OCI-LY3 (cell line): ENCODE results near the gene FBLL1.

ENCODE experiments used
- H2AFZ ChIP-seq: fragments of 200-600, 300-600 bp; shearing (Covaris generic); 2 replicates; pipeline ENCODE4 v1.6.0; 2014; ENCODE audit warnings: antibody characterized with exemption, low read depth, low read length
- H3K27ac ChIP-seq: fragments of 200-600, 300-600 bp; sonication (generic); 2 replicates; pipeline ENCODE4 v1.5.1; 2014; ENCODE audit warnings: mild to moderate bottlenecking, low read length, moderate library complexity, mixed read lengths
- H3K27me3 ChIP-seq: fragments of 200-600, 300-600 bp; sonication (generic); 2 replicates; pipeline ENCODE4 v1.6.1; 2014; ENCODE audit warnings: low read depth, low read length, mixed read lengths
- H3K36me3 ChIP-seq: fragments of 200-600, 300-600 bp; sonication (generic); replicated peaks from 2 replicates; pipeline ENCODE3; 2014; ENCODE audit warnings: low read depth, low read length, mixed read lengths
- H3K4me1 ChIP-seq: fragments of 300-600, 200-600 bp; sonication (generic); 2 replicates; pipeline ENCODE4 v1.6.1; 2014; ENCODE audit warnings: low read length, mixed read lengths
- H3K4me2 ChIP-seq: fragments of 200-600, 300-600 bp; sonication (generic); 2 replicates; pipeline ENCODE4 v1.6.1; 2014; ENCODE audit warnings: low read length, mixed read lengths
- H3K4me3 ChIP-seq: fragments of 300-600, 200-600 bp; sonication (generic); 2 replicates; pipeline ENCODE4 v1.5.1; 2014; ENCODE audit warnings: antibody characterized with exemption, mild to moderate bottlenecking, low read length, moderate library complexity
- H3K79me2 ChIP-seq: fragments of 300-600, 200-600 bp; shearing (Covaris generic); 2 replicates; pipeline ENCODE4 v1.6.1; 2014; ENCODE audit warnings: mild to moderate bottlenecking, low read length, mixed read lengths
- H3K9ac ChIP-seq: fragments of 300-600, 200-600 bp; shearing (Covaris generic); 2 replicates; pipeline ENCODE4 v1.6.0; 2014; ENCODE audit warnings: mild to moderate bottlenecking, low read length, moderate library complexity
- H3K9me3 ChIP-seq: fragments of 200-600, 300-600 bp; shearing (Covaris generic); 2 replicates; pipeline ENCODE4 v1.6.1; 2014; ENCODE audit warnings: low read length, mixed read lengths; ENCODE audit not compliant: insufficient read depth
- H4K20me1 ChIP-seq: fragments of 200-600, 300-600 bp; sonication (generic); 2 replicates; pipeline ENCODE4 v1.6.1; 2016; ENCODE audit warnings: low read length, mixed read lengths; ENCODE audit not compliant: insufficient read depth
- EZH2phosphoT487 ChIP-seq: fragments of 200-600 bp; shearing (Covaris generic); IDR thresholded peaks from 2 replicates; pipeline ENCODE4 v1.6.1; 2018; ENCODE audit warnings: antibody characterized with exemption, mixed run types, low read depth
- TF ChIP-seq, protein P1 (sequence below): fragments of 200-600, 300-600 bp; sonication (generic); IDR thresholded peaks from 2 replicates; pipeline ENCODE4 v1.5.1; 2014; ENCODE audit warnings: antibody characterized with exemption, low read length, low read depth

The FBLL1 gene

DNA sequence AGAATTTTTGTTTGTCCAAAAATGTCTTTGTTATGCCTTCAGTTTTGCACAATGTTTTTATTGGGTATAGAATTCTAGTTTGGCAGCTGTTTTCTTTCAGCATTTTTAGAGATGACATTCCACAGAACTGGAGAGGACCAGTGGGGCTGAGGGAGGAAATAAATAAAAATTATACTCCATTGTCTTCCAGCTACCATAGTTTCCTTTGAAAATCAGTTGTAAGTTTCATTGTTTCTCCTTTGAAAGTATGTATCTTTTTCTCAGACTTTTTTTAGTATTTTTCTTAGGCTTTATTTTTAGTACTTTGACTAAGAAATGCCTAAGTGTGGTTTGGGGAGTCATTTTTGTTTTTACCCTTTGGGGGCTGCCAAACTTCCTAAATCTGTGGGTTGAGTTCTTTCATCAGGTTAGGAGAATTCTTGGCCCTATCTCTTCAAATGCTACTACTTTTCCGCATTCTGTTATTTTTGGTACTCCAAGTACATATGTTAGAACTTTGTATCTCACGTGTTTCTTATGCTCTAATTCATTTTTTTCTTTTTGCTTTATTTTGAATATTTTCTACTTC, 15.2 kb upstream of the FBLL1 start:
- H3K4me3 ChIP-seq: no peak overlapping the region
- H3K79me2 ChIP-seq: no peaks in the 10 kb centered on the region
- H3K36me3 ChIP-seq: peaks cover 87% of the 10 kb centered on the region
- H2AFZ ChIP-seq: no peak overlapping the region
- no peak overlapping the region for H3K27ac ChIP-seq
- H3K27me3 ChIP-seq: no peaks in the 10 kb centered on the region
- H4K20me1 ChIP-seq: no peaks in the 10 kb centered on the region
- no peak overlapping the region for H3K9ac ChIP-seq
- no peak for TF ChIP-seq EZH2phosphoT487
- TF ChIP-seq, protein P1, sequence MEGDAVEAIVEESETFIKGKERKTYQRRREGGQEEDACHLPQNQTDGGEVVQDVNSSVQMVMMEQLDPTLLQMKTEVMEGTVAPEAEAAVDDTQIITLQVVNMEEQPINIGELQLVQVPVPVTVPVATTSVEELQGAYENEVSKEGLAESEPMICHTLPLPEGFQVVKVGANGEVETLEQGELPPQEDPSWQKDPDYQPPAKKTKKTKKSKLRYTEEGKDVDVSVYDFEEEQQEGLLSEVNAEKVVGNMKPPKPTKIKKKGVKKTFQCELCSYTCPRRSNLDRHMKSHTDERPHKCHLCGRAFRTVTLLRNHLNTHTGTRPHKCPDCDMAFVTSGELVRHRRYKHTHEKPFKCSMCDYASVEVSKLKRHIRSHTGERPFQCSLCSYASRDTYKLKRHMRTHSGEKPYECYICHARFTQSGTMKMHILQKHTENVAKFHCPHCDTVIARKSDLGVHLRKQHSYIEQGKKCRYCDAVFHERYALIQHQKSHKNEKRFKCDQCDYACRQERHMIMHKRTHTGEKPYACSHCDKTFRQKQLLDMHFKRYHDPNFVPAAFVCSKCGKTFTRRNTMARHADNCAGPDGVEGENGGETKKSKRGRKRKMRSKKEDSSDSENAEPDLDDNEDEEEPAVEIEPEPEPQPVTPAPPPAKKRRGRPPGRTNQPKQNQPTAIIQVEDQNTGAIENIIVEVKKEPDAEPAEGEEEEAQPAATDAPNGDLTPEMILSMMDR: no peak
- H3K4me2 ChIP-seq: no peak overlapping the region
- peaks cover 8% of the 10 kb centered on the region; the same call in 1 of the 2 replicates for H3K9me3 ChIP-seq
- no peaks in the 10 kb centered on the region for H3K4me1 ChIP-seq

DNA sequence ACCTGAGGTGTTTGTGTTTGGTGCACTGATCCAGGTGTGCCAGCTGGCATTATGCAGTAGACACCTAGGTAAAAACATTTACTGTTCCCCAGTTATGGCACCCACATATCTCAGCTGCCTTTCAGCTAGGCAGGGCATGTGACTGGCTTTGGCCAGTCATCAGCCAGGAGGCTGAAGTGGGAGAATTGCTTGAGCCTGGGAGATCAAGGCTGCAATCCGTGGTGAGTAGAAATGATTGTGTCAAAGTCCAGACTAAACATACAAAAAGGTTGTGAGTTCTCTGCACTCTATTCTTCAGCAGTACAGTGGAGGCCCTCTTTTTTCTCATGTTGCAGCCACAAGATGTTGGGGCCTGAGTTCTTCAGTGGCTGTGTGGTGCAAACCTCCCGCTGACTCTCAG, 3.2 kb upstream of the FBLL1 start:
- no peaks in the 10 kb centered on the region for H3K9me3 ChIP-seq

DNA sequence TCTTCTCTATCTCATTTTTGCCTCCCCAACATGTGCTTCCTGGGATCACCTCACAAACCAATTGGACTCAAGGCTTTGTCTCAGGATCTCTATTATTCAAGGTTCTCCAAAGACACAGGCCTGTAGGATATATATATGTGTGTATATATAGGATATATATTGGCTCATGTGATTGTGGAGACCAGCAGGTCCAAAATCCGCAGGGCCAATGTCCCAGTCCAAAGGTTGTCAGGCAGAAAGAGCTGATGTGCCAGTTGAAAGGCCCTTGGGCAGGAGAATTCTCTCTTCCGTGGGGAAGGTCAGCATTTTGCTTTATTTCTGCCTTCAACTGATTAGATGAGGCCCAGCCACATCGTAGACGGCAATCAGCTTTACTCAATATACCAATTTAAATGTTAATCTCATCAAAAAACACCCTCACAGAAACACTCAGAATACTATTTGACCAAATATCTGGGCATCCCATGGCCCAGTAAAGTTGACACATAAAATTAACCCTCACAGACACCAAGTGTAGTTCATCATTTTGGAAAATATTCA, 1.3 kb upstream of the FBLL1 start:
- Histone ChIP-seq H3K9me3 (no peaks in the 10 kb centered on the region), H3K4me1 (no peaks in the 10 kb centered on the region), H3K27ac (no peak overlapping the region), H3K36me3 (peaks cover 38% of the 10 kb centered on the region), H4K20me1 (no peaks in the 10 kb centered on the region), H3K9ac (no peak overlapping the region), H3K4me2 (no peak overlapping the region), H3K79me2 (no peaks in the 10 kb centered on the region), H3K27me3 (no peaks in the 10 kb centered on the region), H3K4me3 (no peak overlapping the region), H2AFZ (no peak overlapping the region)
- TF ChIP-seq, protein P1: no peak
- TF ChIP-seq EZH2phosphoT487: no peak

More for the DNA sequence above, 3.2 kb upstream of the FBLL1 start:
- H3K79me2 ChIP-seq: no peaks in the 10 kb centered on the region
- H3K9ac ChIP-seq: no peak overlapping the region
- no peaks in the 10 kb centered on the region for H3K27me3 ChIP-seq
- no peaks in the 10 kb centered on the region for H3K4me1 ChIP-seq
- H3K27ac ChIP-seq: no peak overlapping the region
- no peak for TF ChIP-seq EZH2phosphoT487
- TF ChIP-seq, protein P1: no peak
- H3K36me3 ChIP-seq: peaks cover 41% of the 10 kb centered on the region
- H3K4me2 ChIP-seq: no peak overlapping the region
- no peaks in the 10 kb centered on the region for H4K20me1 ChIP-seq
- no peak overlapping the region for H2AFZ ChIP-seq
- no peak overlapping the region for H3K4me3 ChIP-seq

DNA sequence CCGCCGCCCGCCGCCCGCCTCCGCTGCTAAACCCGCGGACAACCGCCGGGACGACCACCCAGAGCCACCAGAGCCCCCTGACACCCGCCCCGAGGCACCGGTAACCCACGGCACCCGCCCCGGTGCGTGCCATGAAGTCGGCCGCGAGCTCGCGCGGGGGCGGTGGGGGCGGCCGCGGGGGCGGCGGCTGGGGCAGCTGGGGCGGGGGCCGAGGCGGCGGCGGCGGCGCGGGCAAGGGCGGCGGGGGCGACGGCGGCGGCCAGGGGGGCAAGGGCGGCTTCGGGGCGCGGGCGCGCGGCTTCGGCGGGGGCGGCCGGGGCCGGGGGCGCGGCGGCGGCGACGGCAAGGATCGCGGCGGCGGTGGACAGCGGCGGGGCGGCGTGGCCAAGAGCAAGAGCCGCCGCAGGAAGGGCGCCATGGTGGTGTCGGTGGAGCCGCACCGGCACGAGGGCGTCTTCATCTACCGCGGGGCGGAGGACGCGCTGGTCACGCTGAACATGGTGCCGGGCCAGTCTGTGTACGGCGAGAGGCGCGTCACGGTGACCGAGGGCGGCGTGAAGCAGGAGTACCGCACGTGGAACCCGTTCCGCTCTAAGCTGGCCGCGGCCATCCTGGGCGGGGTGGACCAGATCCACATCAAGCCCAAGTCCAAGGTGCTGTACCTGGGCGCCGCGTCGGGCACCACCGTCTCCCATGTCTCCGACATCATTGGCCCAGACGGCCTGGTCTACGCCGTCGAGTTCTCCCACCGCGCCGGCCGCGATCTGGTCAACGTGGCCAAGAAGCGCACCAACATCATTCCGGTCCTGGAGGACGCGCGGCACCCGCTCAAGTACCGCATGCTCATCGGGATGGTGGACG, 499 bp downstream of the FBLL1 start:
- Histone ChIP-seq H3K79me2 (no peaks in the 10 kb centered on the region), H3K27me3 (no peaks in the 10 kb centered on the region), H3K9me3 (no peaks in the 10 kb centered on the region), H3K27ac (no peak overlapping the region), H4K20me1 (no peaks in the 10 kb centered on the region), H3K4me3 (no peak overlapping the region), H3K4me1 (no peaks in the 10 kb centered on the region), H3K36me3 (peaks cover 31% of the 10 kb centered on the region), H3K9ac (no peak overlapping the region), H2AFZ (no peak overlapping the region), H3K4me2 (no peak overlapping the region)
- no peak for TF ChIP-seq EZH2phosphoT487
- TF ChIP-seq, protein P1: no peak
